ENCODE data around the gene F9.
"Not testable (repeated sequence)": the region's sequence is repeated elsewhere in the genome, so short reads cannot be mapped to it uniquely, and the experiment has no call there.

Gene F9

GRCh38 chrX:139530550-139530949 lies at the start of gene F9:
F9 (plus strand) TSS chrX:139530739; CDS start chrX:139530765, 26 bp downstream.
- no peak for DNase-seq (ENCODE audit: low read depth)
- TF ChIP-seq CTCF (IDR thresholded peaks at IDR 0.05; ENCODE audit: low read depth, low read length, missing control alignments): no peak
- no peak within 1 kb of the TSS for H3K4me3 ChIP-seq (ENCODE audit: low read depth, low read length)

- no peak for DNase-seq (ENCODE audit: low read depth)
- no peak overlapping the region for H3K4me3 ChIP-seq (ENCODE audit: low read depth, low read length)
- no peak for TF ChIP-seq CTCF (IDR thresholded peaks at IDR 0.05; ENCODE audit: low read depth, low read length, missing control alignments)
Observed at GRCh38 chrX:139483699-139484098, 46.8 kb upstream of the F9 start.

- no peak overlapping the region for H3K4me3 ChIP-seq (ENCODE audit: low read depth, low read length)
- TF ChIP-seq CTCF (IDR thresholded peaks at IDR 0.05; ENCODE audit: low read depth, low read length, missing control alignments): no peak
- no peak for DNase-seq (ENCODE audit: low read depth)
Observed at GRCh38 chrX:139484591-139484990, 45.9 kb upstream of the F9 start.

- no peak overlapping the region for H3K4me3 ChIP-seq (ENCODE audit: low read depth, low read length)
- no peak for DNase-seq (ENCODE audit: low read depth)
- TF ChIP-seq CTCF (IDR thresholded peaks at IDR 0.05; ENCODE audit: low read depth, low read length, missing control alignments): no peak
Observed at GRCh38 chrX:139495324-139495723, 35.2 kb upstream of the F9 start.

- no peak overlapping the region for H3K4me3 ChIP-seq (ENCODE audit: low read depth, low read length)
- TF ChIP-seq CTCF (IDR thresholded peaks at IDR 0.05; ENCODE audit: low read depth, low read length, missing control alignments): no peak
- DNase-seq (ENCODE audit: low read depth): no peak
Observed at GRCh38 chrX:139506333-139506732, 24.2 kb upstream of the F9 start.

GRCh38 chrX:139508099-139508498 lies 22.4 kb upstream of the F9 start:
- no peak for TF ChIP-seq CTCF (IDR thresholded peaks at IDR 0.05; ENCODE audit: low read depth, low read length, missing control alignments)
- no peak for DNase-seq (ENCODE audit: low read depth)
- no peak overlapping the region for H3K4me3 ChIP-seq (ENCODE audit: low read depth, low read length)

- DNase-seq (ENCODE audit: low read depth): no peak
- no peak overlapping the region for H3K4me3 ChIP-seq (ENCODE audit: low read depth, low read length)
- no peak for TF ChIP-seq CTCF (IDR thresholded peaks at IDR 0.05; ENCODE audit: low read depth, low read length, missing control alignments)
Observed at GRCh38 chrX:139518475-139518874, 12.1 kb upstream of the F9 start.

GRCh38 chrX:139528829-139529228 lies 1.7 kb upstream of the F9 start:
- H3K4me3 ChIP-seq (ENCODE audit: low read depth, low read length); DNase-seq (ENCODE audit: low read depth): not testable (repeated sequence)
